Transverse colon (tissue), 4 donors: Measurements from ENCODE around the gene DSG2. TPM values are rescaled to one million over a fixed set of nuclear protein-coding genes. Genes with fewer than 3 reads are reported as not detected.
A peak's percentile ranks its signal among the peaks of the same experiment; 100 is the strongest.

Experiments used
- DNase-seq: peaks from one replicate; pipeline ENCODE4 v3.0.0-alpha.2; 2019
- H3K27ac ChIP-seq, 4 donors: fragments of 200-600 bp; sonication (generic); 2 replicates each; pipeline ENCODE4 v1.5.1; 2016 to 2018; ENCODE audit warnings: inconsistent platforms in 4 of 4
- H3K27me3 ChIP-seq: fragments of 200-600 bp; sonication (generic); 2 replicates; pipeline ENCODE4 v1.5.1; 2017; ENCODE audit warnings: inconsistent platforms
- H3K36me3 ChIP-seq, 4 donors: fragments of 200-600 bp; sonication (generic); 2 replicates each; pipeline ENCODE4 v1.5.1; 2017 to 2019; ENCODE audit warnings: inconsistent platforms in 4 of 4
- H3K4me1 ChIP-seq, 4 donors: fragments of 200-600 bp; sonication (generic); 2 replicates each; pipeline ENCODE4 v1.5.1; 2017 to 2020; ENCODE audit warnings: inconsistent platforms in 4 of 4
- H3K4me3 ChIP-seq, 4 donors: fragments of 200-600 bp; sonication (generic); 1 replicate in 1 of 4; 2 replicates in 3 of 4; pipeline versions ENCODE4 v1.5.1 to v1.6.1; 2017 to 2019; ENCODE audit warnings: inconsistent platforms in 4 of 4
- H3K9me3 ChIP-seq, 2 donors: fragments of 200-600 bp; sonication (generic); 2 replicates each; pipeline ENCODE4 v1.5.1; 2017 to 2019; ENCODE audit warnings: inconsistent platforms in 2 of 2
- CTCF ChIP-seq, 5 experiments: fragments of 200-600 bp in 3 of 5; fragments of 450-650 bp in 2 of 5; sonication (generic) in 3 of 5; IDR thresholded peaks; 1 replicate in 2 of 5; 2 replicates in 3 of 5; pipeline ENCODE4 v1.5.1; 2016 to 2017; ENCODE audit warnings: antibody characterized with exemption in 5 of 5, inconsistent platforms in 3 of 5, mild to moderate bottlenecking in 2 of 5, moderate library complexity in 1 of 5
- EP300 ChIP-seq: sonication (generic); formaldehyde crosslinking; IDR thresholded peaks from one replicate; pipeline ENCODE4 v1.6.1; 2017; ENCODE audit warnings: antibody characterized with exemption, low read depth
- POLR2A ChIP-seq: fragments of 450-650 bp; IDR thresholded peaks from one replicate; pipeline ENCODE4 v1.6.1; 2016; ENCODE audit warnings: antibody characterized with exemption, mild to moderate bottlenecking, moderate library complexity
- POLR2AphosphoS5 ChIP-seq, 3 donors: sonication (generic); formaldehyde crosslinking; IDR thresholded peaks; one replicate each; pipeline ENCODE4 v1.6.1; 2016; ENCODE audit warnings: antibody characterized with exemption in 3 of 3
- WGBS, 2 donors: methylation state at CpG; one replicate each; pipeline ENCODE4 v1.1.5; 2018; ENCODE audit warnings: low coverage in 1 of 2; 5-methylcytosine and 5-hydroxymethylcytosine counted together
- in situ Hi-C, 4 donors: fragments of 200-750 bp; cut with MboI; loops; one replicate each; pipeline versions ENCODE4 v1.15.0 to v1.15.1; 2017; ENCODE audit warnings: low sequenced_read_pairs in 3 of 4, low pct_ligation_motif_present in 1 of 4, low pct_unique_long_range_greater_than_20kb in 1 of 4
- intact Hi-C: fragments of 100-400 bp; cut with DNase I; formaldehyde crosslinking; loops from one replicate; pipeline ENCODE4 v1.15.1; 2023; ENCODE audit warnings: low total_unique reads
- total RNA-seq, 4 donors: library from RNA; depleted of rRNA; stranded (reverse); fragments of >200 nt; gene quantifications; one replicate each; pipeline ENCODE4 v1.1.0, GENCODE V29; 2016

DSG2 gene
- total RNA-seq, 4 donors from 2014 or later, result 59.3 to 272 (median 198) TPM

DNA sequence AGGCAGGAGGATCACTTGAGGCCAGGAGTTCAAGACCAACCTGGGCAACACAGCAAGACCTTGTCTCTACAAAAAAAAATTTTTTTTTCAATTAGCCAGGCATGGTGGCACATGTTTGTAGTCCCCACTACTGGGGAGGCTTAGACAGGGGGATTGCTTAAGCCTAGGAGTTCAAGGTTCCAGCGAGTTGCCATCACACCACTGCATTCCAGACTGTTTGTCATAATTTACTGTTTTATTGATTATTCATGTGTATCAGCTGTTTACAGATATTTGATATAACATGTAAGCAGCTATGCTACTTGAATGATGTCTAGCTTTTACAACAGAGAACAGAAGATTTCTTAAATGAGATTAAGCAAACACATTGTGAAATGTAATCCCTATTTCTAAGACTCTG, 35.3 kb downstream of the DSG2 start:
- 89% methylated on average over 1 of the region's 1 CpG; no CpG with 5 or more reads in 1 of the 2 donors for WGBS, 2 donors
- no peak for DNase-seq
- intact Hi-C loops, result no loop called here
- in situ Hi-C loops, result loop anchor here in 2 of 4 donors (25.0 kb wide), 2 partner anchors 379 to 446 kb away; no protein-coding TSS in a partner anchor
- Histone ChIP-seq H3K4me3 (no peak overlapping the region), H3K4me1 (no peaks in the 10 kb centered on the region), H3K9me3 (no peaks in the 10 kb centered on the region), H3K27ac (no peak overlapping the region), H3K36me3 (peaks cover 0 to 14% (median 0%) of the 10 kb centered on the region in 4 donors), H3K27me3 (no peaks in the 10 kb centered on the region)
- TF ChIP-seq CTCF (IDR thresholded peaks at IDR 0.05) (no peak), EP300 (no peak), POLR2A (no peak), POLR2AphosphoS5 (IDR thresholded peaks at IDR 0.05) (no peak)

DNA sequence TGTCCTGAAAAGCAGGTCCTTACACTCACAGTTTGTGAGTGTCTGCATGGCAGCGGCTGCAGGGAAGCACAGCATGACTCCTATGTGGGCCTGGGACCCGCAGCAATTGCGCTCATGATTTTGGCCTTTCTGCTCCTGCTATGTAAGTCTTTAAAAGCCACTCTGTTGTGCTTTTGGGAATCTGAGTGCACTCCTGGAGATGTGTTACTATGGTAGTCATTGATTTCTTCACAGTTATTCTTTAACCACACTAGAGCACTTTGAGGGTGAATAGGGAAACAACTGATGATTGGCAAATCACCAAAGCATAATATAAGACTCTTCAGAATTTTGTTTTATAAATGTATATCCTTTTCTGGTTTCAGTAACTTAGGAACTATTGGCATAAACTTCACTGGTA, 40.9 kb downstream of the DSG2 start:
- H3K4me3 ChIP-seq, result no peak overlapping the region
- no peak for DNase-seq
- TF ChIP-seq CTCF (IDR thresholded peaks at IDR 0.05) (no peak), POLR2A (no peak), POLR2AphosphoS5 (IDR thresholded peaks at IDR 0.05) (no peak), EP300 (no peak)
- no peak overlapping the region for H3K27ac ChIP-seq
- peaks cover 0 to 12% (median 0%) of the 10 kb centered on the region in 4 donors for H3K36me3 ChIP-seq
- no peaks in the 10 kb centered on the region for H3K27me3 ChIP-seq
- WGBS, 2 donors, result 98 to 100% methylated on average over 1 to 3 of the region's 3 CpGs
- in situ Hi-C loops, result loop anchor here in 2 of 4 donors (25.0 kb wide), 2 partner anchors 373 to 452 kb away; no protein-coding TSS in a partner anchor
- intact Hi-C loops, result no loop called here
- no peaks in the 10 kb centered on the region for H3K9me3 ChIP-seq
- H3K4me1 ChIP-seq, result no peaks in the 10 kb centered on the region

- H3K4me1 ChIP-seq, result peaks cover 0 to 19% (median 0%) of the 10 kb centered on the region in 4 donors
- WGBS, 2 donors, result 64 to 79% methylated on average over 2 of the region's 2 CpGs
- intact Hi-C loops, result no loop called here
- no peak overlapping the region for H3K4me3 ChIP-seq
- no peaks in the 10 kb centered on the region for H3K27me3 ChIP-seq
- in situ Hi-C loops, result loop anchor here in 2 of 4 donors (25.0 kb wide), 2 partner anchors 366 to 459 kb away; no protein-coding TSS in a partner anchor
- H3K36me3 ChIP-seq, result no peaks in the 10 kb centered on the region
- H3K9me3 ChIP-seq, result no peaks in the 10 kb centered on the region
- no peak overlapping the region for H3K27ac ChIP-seq
- no peak for TF ChIP-seq EP300
- TF ChIP-seq CTCF (IDR thresholded peaks at IDR 0.05), result no peak
- no peak for TF ChIP-seq POLR2A
- no peak for TF ChIP-seq POLR2AphosphoS5 (IDR thresholded peaks at IDR 0.05)
- DNase-seq, result no peak
These were observed 48.5 kb downstream of the DSG2 start for GRCh38 chr18:31546476-31546875.

GRCh38 chr18:31548853-31549252, 50.9 kb downstream of the DSG2 start:
- peak overlapping the region; percentile 10 to 65 (median 50) for H3K27ac ChIP-seq
- 63 to 78% methylated on average over 2 of the region's 2 CpGs for WGBS, 2 donors
- intact Hi-C loops (no loop called here), in situ Hi-C loops (loop anchor here in 2 of 4 donors (25.0 kb wide), 2 partner anchors 363 to 462 kb away; no protein-coding TSS in a partner anchor)
- no peak for DNase-seq
- TF ChIP-seq EP300 (no peak), POLR2A (no peak), POLR2AphosphoS5 (IDR thresholded peaks at IDR 0.05) (no peak), CTCF (IDR thresholded peaks at IDR 0.05) (no peak)
- H3K27me3 ChIP-seq, result no peaks in the 10 kb centered on the region
- no peak overlapping the region for H3K4me3 ChIP-seq
- H3K4me1 ChIP-seq, result peaks cover 0 to 19% (median 0%) of the 10 kb centered on the region in 4 donors
- H3K9me3 ChIP-seq, result no peaks in the 10 kb centered on the region
- no peaks in the 10 kb centered on the region for H3K36me3 ChIP-seq
